Astrocyte (in vitro differentiated cells and primary cell): Measurements from ENCODE around the gene ANP32D.

Source experiments
- EZH2 ChIP-seq: IDR thresholded peaks from 2 replicates; pipeline ENCODE4 v1.6.1; 2012; ENCODE audit warnings: mild to moderate bottlenecking, low read length, inconsistent platforms; ENCODE audit not compliant: insufficient read depth
- TF ChIP-seq, protein P1 (sequence below): IDR thresholded peaks from 2 replicates; pipeline ENCODE4 v1.5.1; 2011; ENCODE audit warnings: low read depth, mild to moderate bottlenecking, inconsistent platforms, low read length, moderate library complexity; ENCODE audit not compliant: insufficient read depth

GRCh38 chr12:48508987-48509386 is 36.6 kb downstream of the ANP32D start:
- TF ChIP-seq, protein P1, sequence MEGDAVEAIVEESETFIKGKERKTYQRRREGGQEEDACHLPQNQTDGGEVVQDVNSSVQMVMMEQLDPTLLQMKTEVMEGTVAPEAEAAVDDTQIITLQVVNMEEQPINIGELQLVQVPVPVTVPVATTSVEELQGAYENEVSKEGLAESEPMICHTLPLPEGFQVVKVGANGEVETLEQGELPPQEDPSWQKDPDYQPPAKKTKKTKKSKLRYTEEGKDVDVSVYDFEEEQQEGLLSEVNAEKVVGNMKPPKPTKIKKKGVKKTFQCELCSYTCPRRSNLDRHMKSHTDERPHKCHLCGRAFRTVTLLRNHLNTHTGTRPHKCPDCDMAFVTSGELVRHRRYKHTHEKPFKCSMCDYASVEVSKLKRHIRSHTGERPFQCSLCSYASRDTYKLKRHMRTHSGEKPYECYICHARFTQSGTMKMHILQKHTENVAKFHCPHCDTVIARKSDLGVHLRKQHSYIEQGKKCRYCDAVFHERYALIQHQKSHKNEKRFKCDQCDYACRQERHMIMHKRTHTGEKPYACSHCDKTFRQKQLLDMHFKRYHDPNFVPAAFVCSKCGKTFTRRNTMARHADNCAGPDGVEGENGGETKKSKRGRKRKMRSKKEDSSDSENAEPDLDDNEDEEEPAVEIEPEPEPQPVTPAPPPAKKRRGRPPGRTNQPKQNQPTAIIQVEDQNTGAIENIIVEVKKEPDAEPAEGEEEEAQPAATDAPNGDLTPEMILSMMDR: no peak
- no peak for TF ChIP-seq EZH2
